GM12801 (cell line): Measurements from ENCODE around the gene MVP.

Source experiments
- TF ChIP-seq, protein P1 (sequence below): IDR thresholded peaks from one replicate; pipeline ENCODE4 v1.5.1; 2011; ENCODE audit warnings: control low read depth; ENCODE audit not compliant: insufficient read length; ENCODE audit errors: extremely low read depth

MVP gene

GRCh38 chr16:29820271-29820701 is at the start of gene MVP:
MVP (plus strand) TSS chr16:29820462; CDS start chr16:29830550, 10,088 bp downstream.
- TF ChIP-seq, protein P1, sequence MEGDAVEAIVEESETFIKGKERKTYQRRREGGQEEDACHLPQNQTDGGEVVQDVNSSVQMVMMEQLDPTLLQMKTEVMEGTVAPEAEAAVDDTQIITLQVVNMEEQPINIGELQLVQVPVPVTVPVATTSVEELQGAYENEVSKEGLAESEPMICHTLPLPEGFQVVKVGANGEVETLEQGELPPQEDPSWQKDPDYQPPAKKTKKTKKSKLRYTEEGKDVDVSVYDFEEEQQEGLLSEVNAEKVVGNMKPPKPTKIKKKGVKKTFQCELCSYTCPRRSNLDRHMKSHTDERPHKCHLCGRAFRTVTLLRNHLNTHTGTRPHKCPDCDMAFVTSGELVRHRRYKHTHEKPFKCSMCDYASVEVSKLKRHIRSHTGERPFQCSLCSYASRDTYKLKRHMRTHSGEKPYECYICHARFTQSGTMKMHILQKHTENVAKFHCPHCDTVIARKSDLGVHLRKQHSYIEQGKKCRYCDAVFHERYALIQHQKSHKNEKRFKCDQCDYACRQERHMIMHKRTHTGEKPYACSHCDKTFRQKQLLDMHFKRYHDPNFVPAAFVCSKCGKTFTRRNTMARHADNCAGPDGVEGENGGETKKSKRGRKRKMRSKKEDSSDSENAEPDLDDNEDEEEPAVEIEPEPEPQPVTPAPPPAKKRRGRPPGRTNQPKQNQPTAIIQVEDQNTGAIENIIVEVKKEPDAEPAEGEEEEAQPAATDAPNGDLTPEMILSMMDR, result no peak

- TF ChIP-seq, protein P1, result no peak
Measured at GRCh38 chr16:29774730-29775129, 45.5 kb upstream of the MVP start.

GRCh38 chr16:29775742-29776408 is 44.4 kb upstream of the MVP start:
- TF ChIP-seq, protein P1, result no peak

- TF ChIP-seq, protein P1, result no peak
Measured at GRCh38 chr16:29777576-29778350, 42.5 kb upstream of the MVP start, which contains the start of gene ZG16. ZG16 (plus strand) TSS chr16:29778256; CDS start chr16:29779267, 1,011 bp downstream.

GRCh38 chr16:29779474-29779873 is 40.8 kb upstream of the MVP start:
- TF ChIP-seq, protein P1, result no peak

GRCh38 chr16:29784157-29784556 is 36.1 kb upstream of the MVP start:
- TF ChIP-seq, protein P1, result no peak

- TF ChIP-seq, protein P1, result no peak
Measured at GRCh38 chr16:29784901-29785500, 35.3 kb upstream of the MVP start.
